GM12878 (cell line): Measurements from ENCODE around the gene CFAP57. TPM values are rescaled to one million over a fixed set of nuclear protein-coding genes. Genes with fewer than 3 reads are reported as not detected.

Source experiments
- BCLAF1 ChIP-seq: fragments of 450-650 bp; IDR thresholded peaks from 2 replicates; pipeline ENCODE4 v1.6.1; 2017; ENCODE audit warnings: antibody characterized with exemption, mild to moderate bottlenecking, moderate library complexity
- BHLHE40 ChIP-seq, 2 experiments: fragments of 450-650 bp in 1 of 2; IDR thresholded peaks; 2 replicates each; pipeline ENCODE4 v1.6.1; 2011 to 2017; ENCODE audit warnings: low read depth in 2 of 2, borderline replicate concordance in 1 of 2, improper control_type of control experiment in 1 of 2, low read length in 1 of 2, mild to moderate bottlenecking in 1 of 2
- CBX5 ChIP-seq: sonication (generic); IDR thresholded peaks from 2 replicates; pipeline ENCODE4 v1.6.1; 2016; ENCODE audit warnings: low read depth, moderate library complexity, mild to moderate bottlenecking, inconsistent platforms
- CHD4 ChIP-seq: fragments of 200-600 bp; sonication (generic); IDR thresholded peaks from 2 replicates; pipeline ENCODE4 v1.6.1; 2016; ENCODE audit warnings: mild to moderate bottlenecking
- CTCF ChIP-seq, 3 experiments: IDR thresholded peaks in 2 of 3; conservative IDR thresholded peaks in 1 of 3; 2 replicates each; pipeline ENCODE4 v1.5.1; 2011; ENCODE audit warnings: low read depth in 3 of 3, low read length in 3 of 3, mild to moderate bottlenecking in 3 of 3, control low read depth in 2 of 3, moderate library complexity in 2 of 3, inconsistent platforms in 1 of 3, mixed read lengths in 1 of 3; ENCODE audit not compliant: control insufficient read depth in 2 of 3, insufficient read depth in 1 of 3; ENCODE audit errors: extremely low read depth in 1 of 3
- GATAD2B ChIP-seq: fragments of 450-650 bp; conservative IDR thresholded peaks from 2 replicates; pipeline ENCODE4 v1.6.1; 2017; ENCODE audit warnings: low read depth, mild to moderate bottlenecking, moderate library complexity
- IKZF2 ChIP-seq, 2 experiments: fragments of 450-650 bp; IDR thresholded peaks; 2 replicates each; pipeline ENCODE4 v1.6.1; 2017; ENCODE audit warnings: mild to moderate bottlenecking in 2 of 2, moderate library complexity in 2 of 2
- JUNB ChIP-seq: IDR thresholded peaks from 2 replicates; pipeline ENCODE4 v1.6.1; 2016; ENCODE audit warnings: antibody characterized with exemption, mild to moderate bottlenecking
- KLF5 ChIP-seq: fragments of 450-650 bp; IDR thresholded peaks from 2 replicates; pipeline ENCODE4 v1.6.1; 2014; ENCODE audit warnings: mild to moderate bottlenecking; ENCODE audit not compliant: partially characterized antibody
- NKRF ChIP-seq: fragments of 450-650 bp; conservative IDR thresholded peaks from 2 replicates; pipeline ENCODE4 v1.6.1; 2017; ENCODE audit warnings: mild to moderate bottlenecking, moderate library complexity
- RUNX3 ChIP-seq: IDR thresholded peaks from 2 replicates; pipeline ENCODE4 v1.6.1; 2012; ENCODE audit warnings: low read length, inconsistent platforms
- SIN3A ChIP-seq: IDR thresholded peaks from 2 replicates; pipeline ENCODE4 v1.6.1; 2012; ENCODE audit warnings: low read depth, low read length, improper control_type of control experiment
- SKIL ChIP-seq: fragments of 450-650 bp; IDR thresholded peaks from 2 replicates; pipeline ENCODE4 v1.6.1; 2017; ENCODE audit warnings: mild to moderate bottlenecking, low read depth, inconsistent platforms; ENCODE audit not compliant: poor library complexity, severe bottlenecking
- TCF3 ChIP-seq: IDR thresholded peaks from 2 replicates; pipeline ENCODE4 v1.6.1; 2012; ENCODE audit warnings: low read depth, mild to moderate bottlenecking, low read length, borderline replicate concordance; ENCODE audit not compliant: insufficient read depth
- ZNF207 ChIP-seq: fragments of 450-650 bp; IDR thresholded peaks from 2 replicates; pipeline ENCODE4 v1.6.1; 2014; ENCODE audit warnings: antibody characterized with exemption, mild to moderate bottlenecking, borderline replicate concordance
- ZNF217 ChIP-seq: fragments of 450-650 bp; IDR thresholded peaks from 2 replicates; pipeline ENCODE4 v1.6.1; 2017; ENCODE audit warnings: antibody characterized with exemption, mild to moderate bottlenecking
- polyA plus RNA-seq, 11 experiments: library from polyadenylated mRNA; depleted of rRNA in 4 of 11; unstranded in 6 of 11; stranded (reverse) in 5 of 11; fragments of >200 nt; fragmentation: Nextera tagmentation in 4 of 11; fragmentation: Illumina TruSeq in 1 of 11; extraction: Ambion mirVana in 4 of 11; extraction: Trizol in 1 of 11; gene quantifications; 1 replicate in 1 of 11; 2 replicates in 10 of 11; pipeline versions ENCODE4 v1.2.1 to v1.2.3, GENCODE V29; 2011 to 2016; ENCODE audit warnings: inconsistent platforms in 2 of 11, missing spikeins in 2 of 11, low read depth in 1 of 11
- total RNA-seq, 4 experiments: library from RNA; depleted of rRNA in 3 of 4; stranded (reverse); fragments of >200 nt in 3 of 4; fragmentation: Illumina TruSeq in 1 of 4; extraction: Trizol in 1 of 4; gene quantifications; 2 replicates each; pipeline versions ENCODE4 v1.2.1 to v1.2.3, GENCODE V29; 2013 to 2021
- TF ChIP-seq, protein P1 (sequence below): fragments of 450-650 bp; IDR thresholded peaks from 2 replicates; pipeline ENCODE4 v1.6.1; 2017; ENCODE audit warnings: mild to moderate bottlenecking

Gene CFAP57
- total and polyA plus RNA-seq, 10 of the 15 experiments (the other 5 are each of a cell fraction or from before 2014, with no cell fraction given) = 0.45 to 4.8 (median 1.3) TPM

DNA sequence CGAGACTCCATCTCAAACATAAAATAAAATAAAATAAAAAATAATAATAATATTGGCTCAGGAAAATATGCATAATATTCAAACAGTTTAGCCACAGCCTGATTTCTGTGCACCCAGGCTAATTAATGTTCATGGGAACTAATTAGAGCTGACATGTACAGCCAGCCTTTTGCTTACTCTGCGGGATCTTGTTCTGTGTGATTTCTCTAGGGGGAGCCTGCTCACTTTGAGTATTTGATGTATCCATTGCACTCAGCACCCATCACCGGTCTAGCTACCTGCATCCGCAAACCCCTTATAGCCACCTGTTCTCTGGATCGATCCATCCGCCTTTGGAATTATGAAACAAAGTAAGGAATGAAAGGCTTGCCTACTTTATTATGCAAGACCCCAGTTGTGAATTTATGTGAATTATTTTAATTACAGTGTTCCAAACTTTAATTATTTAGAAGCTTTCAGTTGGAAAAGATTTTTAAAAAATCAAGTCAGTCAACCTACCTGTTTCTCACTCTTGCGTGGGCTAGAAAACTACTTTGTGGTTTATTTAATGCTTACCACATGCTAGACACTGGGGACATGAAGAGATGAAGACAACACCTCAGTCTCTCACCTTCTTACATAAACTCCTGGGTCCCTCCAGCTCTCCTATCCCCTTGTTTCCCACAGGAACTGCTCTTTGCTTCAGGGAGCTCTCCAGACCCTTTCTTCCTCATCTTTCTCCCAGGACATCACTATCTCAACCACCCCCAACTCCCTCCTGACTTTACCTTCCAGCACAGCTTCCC is 25.4 kb downstream of the CFAP57 start (continued):
- no peak for TF ChIP-seq TCF3
- peak; percentile 97 for TF ChIP-seq SKIL
- no peak for TF ChIP-seq GATAD2B
- TF ChIP-seq NKRF = no peak
- no peak for TF ChIP-seq CBX5
- no peak for TF ChIP-seq CHD4
- no peak for TF ChIP-seq JUNB
- no peak for TF ChIP-seq ZNF217
- peak; percentile 64 for TF ChIP-seq RUNX3
- no peak for TF ChIP-seq KLF5
- TF ChIP-seq IKZF2 (IDR thresholded peaks at IDR 0.05) = peak in 1 of 2 experiments; percentile 59; a peak in 3 of 4 replicates
- TF ChIP-seq BCLAF1 = no peak
- no peak for TF ChIP-seq BHLHE40 (IDR thresholded peaks at IDR 0.05; ENCODE audit: borderline replicate concordance in 1 of 2, low read depth in 2 of 2, low read length in 1 of 2)
- TF ChIP-seq, protein P1, sequence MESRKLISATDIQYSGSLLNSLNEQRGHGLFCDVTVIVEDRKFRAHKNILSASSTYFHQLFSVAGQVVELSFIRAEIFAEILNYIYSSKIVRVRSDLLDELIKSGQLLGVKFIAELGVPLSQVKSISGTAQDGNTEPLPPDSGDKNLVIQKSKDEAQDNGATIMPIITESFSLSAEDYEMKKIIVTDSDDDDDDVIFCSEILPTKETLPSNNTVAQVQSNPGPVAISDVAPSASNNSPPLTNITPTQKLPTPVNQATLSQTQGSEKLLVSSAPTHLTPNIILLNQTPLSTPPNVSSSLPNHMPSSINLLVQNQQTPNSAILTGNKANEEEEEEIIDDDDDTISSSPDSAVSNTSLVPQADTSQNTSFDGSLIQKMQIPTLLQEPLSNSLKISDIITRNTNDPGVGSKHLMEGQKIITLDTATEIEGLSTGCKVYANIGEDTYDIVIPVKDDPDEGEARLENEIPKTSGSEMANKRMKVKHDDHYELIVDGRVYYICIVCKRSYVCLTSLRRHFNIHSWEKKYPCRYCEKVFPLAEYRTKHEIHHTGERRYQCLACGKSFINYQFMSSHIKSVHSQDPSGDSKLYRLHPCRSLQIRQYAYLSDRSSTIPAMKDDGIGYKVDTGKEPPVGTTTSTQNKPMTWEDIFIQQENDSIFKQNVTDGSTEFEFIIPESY = no peak
- TF ChIP-seq ZNF207 = no peak
- peak in 2 of 3 experiments; percentile 10 to 11; a peak in 3 of 6 replicates for TF ChIP-seq CTCF (IDR thresholded peaks at IDR 0.05 in 2 of 3, conservative IDR thresholded peaks at IDR 0.05 in 1 of 3; ENCODE audit: control insufficient read depth in 2 of 3, extremely low read depth in 1 of 3, insufficient read depth in 1 of 3, low read depth in 3 of 3, low read length in 3 of 3)
- TF ChIP-seq SIN3A = no peak
- TF ChIP-seq, all 136 proteins: peak for 6
